ENCODE data around the gene PWWP3B. TPM values are rescaled to one million over a fixed set of nuclear protein-coding genes. Genes with fewer than 3 reads are reported as not detected.
A peak's percentile ranks its signal among the peaks of the same experiment; 100 is the strongest.

The PWWP3B gene
- total RNA-seq (2014; rRNA removed; shearing (Covaris generic)), result not detected in 2 replicates
- not detected in 2 replicates for polyA plus RNA-seq (2016; fragmentation: Nextera tagmentation; extraction: Ambion mirVana)

- no peaks in the 10 kb centered on the region for H4K20me1 ChIP-seq (ENCODE audit: insufficient read depth)
- H3K4me3 ChIP-seq, result no peak within 1 kb of the TSS
- H3K27me3 ChIP-seq (replicated peaks; ENCODE audit: insufficient read depth), result no peaks in the 10 kb centered on the region
- H3F3A ChIP-seq (ENCODE audit: insufficient read depth), result no peaks in the 10 kb centered on the region
- DNase-seq, result peak; percentile 38
- in situ Hi-C loops (cut with MboI), result no loop called here
- H2AFZ ChIP-seq, result peak within 1 kb of the TSS; percentile 58; the same call in 1 of the 2 replicates
- H3K9ac ChIP-seq, result no peak within 1 kb of the TSS
- no peaks in the 10 kb centered on the region for H3K79me2 ChIP-seq (ENCODE audit: insufficient read depth)
- no peaks in the 10 kb centered on the region for H3K9me3 ChIP-seq (ENCODE audit: low read depth)
- no peaks in the 10 kb centered on the region for H3K9me2 ChIP-seq (ENCODE audit: insufficient read depth)
- WGBS, 2 experiments (ENCODE audit: low coverage in 1 of 2, low lambda C conversion rate in 2 of 2, missing lambda C conversion rate in 2 of 2), result 1 to 2% methylated on average over 14 of the region's 14 CpGs
- H3K27ac ChIP-seq, result no peak within 1 kb of the TSS
- peak within 1 kb of the TSS; percentile 20 for H3K4me2 ChIP-seq (ENCODE audit: unreplicated experiment)
- H3K4me1 ChIP-seq (ENCODE audit: insufficient read depth), result no peaks in the 10 kb centered on the region
- no peaks in the 10 kb centered on the region for H3K36me3 ChIP-seq (ENCODE audit: low read depth)
- no peak for TF ChIP-seq EZH2phosphoT487 (IDR thresholded peaks at IDR 0.05; ENCODE audit: insufficient read depth, low read depth)
- TF ChIP-seq EZH2 (IDR thresholded peaks at IDR 0.05; ENCODE audit: insufficient read depth, poor library complexity, severe bottlenecking), result no peak
These were observed at the start of gene PWWP3B for GRCh38 chrX:106168107-106168506. TSS of gene PWWP3B (plus strand) at chrX:106168305. CDS start at chrX:106205433, 37,128 bp downstream.

- no peak overlapping the region for H3K9ac ChIP-seq
- no peaks in the 10 kb centered on the region for H3K9me2 ChIP-seq (ENCODE audit: insufficient read depth)
- H3K4me2 ChIP-seq (ENCODE audit: unreplicated experiment), result no peak overlapping the region
- H3K4me1 ChIP-seq (ENCODE audit: insufficient read depth), result no peaks in the 10 kb centered on the region
- no peaks in the 10 kb centered on the region for H3K36me3 ChIP-seq (ENCODE audit: low read depth)
- TF ChIP-seq EZH2phosphoT487 (IDR thresholded peaks at IDR 0.05; ENCODE audit: insufficient read depth, low read depth) (no peak), EZH2 (IDR thresholded peaks at IDR 0.05; ENCODE audit: insufficient read depth, poor library complexity, severe bottlenecking) (no peak)
- no peaks in the 10 kb centered on the region for H3K9me3 ChIP-seq (ENCODE audit: low read depth)
- H2AFZ ChIP-seq, result no peak overlapping the region
- WGBS, 2 experiments (ENCODE audit: low coverage in 1 of 2, low lambda C conversion rate in 2 of 2, missing lambda C conversion rate in 2 of 2), result 25 to 28% methylated on average over 3 to 7 of the region's 7 CpGs
- H3K79me2 ChIP-seq (ENCODE audit: insufficient read depth), result no peaks in the 10 kb centered on the region
- in situ Hi-C loops (cut with MboI), result no loop called here
- H3K27ac ChIP-seq, result no peak overlapping the region
- no peak for DNase-seq
- no peaks in the 10 kb centered on the region for H3K27me3 ChIP-seq (replicated peaks; ENCODE audit: insufficient read depth)
- no peak overlapping the region for H3K4me3 ChIP-seq
- H3F3A ChIP-seq (ENCODE audit: insufficient read depth), result no peaks in the 10 kb centered on the region
- no peaks in the 10 kb centered on the region for H4K20me1 ChIP-seq (ENCODE audit: insufficient read depth)
These were observed 29.1 kb upstream of the PWWP3B start for GRCh38 chrX:106139048-106139447.

- no peaks in the 10 kb centered on the region for H4K20me1 ChIP-seq (ENCODE audit: insufficient read depth)
- H3K9me2 ChIP-seq (ENCODE audit: insufficient read depth), result no peaks in the 10 kb centered on the region
- H2AFZ ChIP-seq, result no peak overlapping the region
- WGBS, 2 experiments (ENCODE audit: low coverage in 1 of 2, low lambda C conversion rate in 2 of 2, missing lambda C conversion rate in 2 of 2), result 17 to 31% methylated on average over 5 of the region's 5 CpGs
- no peaks in the 10 kb centered on the region for H3K79me2 ChIP-seq (ENCODE audit: insufficient read depth)
- no peaks in the 10 kb centered on the region for H3K9me3 ChIP-seq (ENCODE audit: low read depth)
- TF ChIP-seq EZH2 (IDR thresholded peaks at IDR 0.05; ENCODE audit: insufficient read depth, poor library complexity, severe bottlenecking) (no peak), EZH2phosphoT487 (IDR thresholded peaks at IDR 0.05; ENCODE audit: insufficient read depth, low read depth) (no peak)
- no peaks in the 10 kb centered on the region for H3K4me1 ChIP-seq (ENCODE audit: insufficient read depth)
- H3K36me3 ChIP-seq (ENCODE audit: low read depth), result no peaks in the 10 kb centered on the region
- H3K27me3 ChIP-seq (replicated peaks; ENCODE audit: insufficient read depth), result no peaks in the 10 kb centered on the region
- no peak overlapping the region for H3K4me3 ChIP-seq
- no peak overlapping the region for H3K9ac ChIP-seq
- H3K4me2 ChIP-seq (ENCODE audit: unreplicated experiment), result no peak overlapping the region
- in situ Hi-C loops (cut with MboI), result no loop called here
- no peak overlapping the region for H3K27ac ChIP-seq
- DNase-seq, result no peak
- no peaks in the 10 kb centered on the region for H3F3A ChIP-seq (ENCODE audit: insufficient read depth)
These were observed 23.1 kb upstream of the PWWP3B start for GRCh38 chrX:106144755-106145639.

- WGBS, 2 experiments (ENCODE audit: low coverage in 1 of 2, low lambda C conversion rate in 2 of 2, missing lambda C conversion rate in 2 of 2), result 0 to 33% methylated on average over 2 of the region's 2 CpGs
- Histone ChIP-seq H3K9ac (no peak overlapping the region), H3K4me1 (ENCODE audit: insufficient read depth) (no peaks in the 10 kb centered on the region), H3K36me3 (ENCODE audit: low read depth) (no peaks in the 10 kb centered on the region), H2AFZ (no peak overlapping the region), H3F3A (ENCODE audit: insufficient read depth) (no peaks in the 10 kb centered on the region), H3K4me3 (no peak overlapping the region), H4K20me1 (ENCODE audit: insufficient read depth) (no peaks in the 10 kb centered on the region), H3K27ac (no peak overlapping the region), H3K27me3 (replicated peaks; ENCODE audit: insufficient read depth) (no peaks in the 10 kb centered on the region), H3K79me2 (ENCODE audit: insufficient read depth) (no peaks in the 10 kb centered on the region), H3K9me2 (ENCODE audit: insufficient read depth) (no peaks in the 10 kb centered on the region), H3K9me3 (ENCODE audit: low read depth) (no peaks in the 10 kb centered on the region), H3K4me2 (ENCODE audit: unreplicated experiment) (no peak overlapping the region)
- TF ChIP-seq EZH2phosphoT487 (IDR thresholded peaks at IDR 0.05; ENCODE audit: insufficient read depth, low read depth) (no peak), EZH2 (IDR thresholded peaks at IDR 0.05; ENCODE audit: insufficient read depth, poor library complexity, severe bottlenecking) (no peak)
- in situ Hi-C loops (cut with MboI), result no loop called here
- no peak for DNase-seq
These were observed 17.4 kb upstream of the PWWP3B start for GRCh38 chrX:106150701-106151100.
